Retina (tissue), 1 donor: ENCODE measurements around the gene AGAP2.

Experiments
- DNase-seq: peaks from one replicate; pipeline ENCODE4 v3.0.0-alpha.2; 2016

The AGAP2 gene

DNA sequence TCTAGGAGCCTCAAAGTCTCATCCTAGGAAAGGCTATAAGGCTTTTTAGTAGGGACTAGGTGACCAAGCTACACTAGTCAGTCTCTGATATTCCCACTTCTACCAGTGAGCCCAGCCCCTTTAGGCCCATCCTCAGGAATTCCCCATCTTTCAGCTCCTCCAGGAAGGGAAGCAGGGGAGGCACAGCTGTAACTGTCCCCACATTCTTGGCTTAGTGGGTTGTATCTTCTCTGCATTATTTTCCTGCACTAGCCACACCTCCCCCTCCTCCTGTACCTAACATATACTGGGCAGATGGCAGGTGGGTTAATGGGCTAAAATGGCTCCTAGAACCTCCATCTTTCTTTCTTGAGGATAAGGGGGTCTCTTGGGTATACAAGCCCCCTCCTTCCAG, 28.8 kb upstream of the AGAP2 start:
- no peak for DNase-seq

GRCh38 chr12:57766464-57767304, 28.1 kb upstream of the AGAP2 start, which contains the start of gene CYP27B1:
Gene CYP27B1 (minus strand): TSS chr12:57767078. CDS start chr12:57767041, 37 bp downstream.
- DNase-seq, result peak; percentile 50

- peak; percentile 37 for DNase-seq
Observed at GRCh38 chr12:57765698-57766463, 27.3 kb upstream of the AGAP2 start.

GRCh38 chr12:57765003-57765697, 26.6 kb upstream of the AGAP2 start:
- DNase-seq, result peak; percentile 73

GRCh38 chr12:57764662-57765002, 26.1 kb upstream of the AGAP2 start:
- no peak for DNase-seq

DNA sequence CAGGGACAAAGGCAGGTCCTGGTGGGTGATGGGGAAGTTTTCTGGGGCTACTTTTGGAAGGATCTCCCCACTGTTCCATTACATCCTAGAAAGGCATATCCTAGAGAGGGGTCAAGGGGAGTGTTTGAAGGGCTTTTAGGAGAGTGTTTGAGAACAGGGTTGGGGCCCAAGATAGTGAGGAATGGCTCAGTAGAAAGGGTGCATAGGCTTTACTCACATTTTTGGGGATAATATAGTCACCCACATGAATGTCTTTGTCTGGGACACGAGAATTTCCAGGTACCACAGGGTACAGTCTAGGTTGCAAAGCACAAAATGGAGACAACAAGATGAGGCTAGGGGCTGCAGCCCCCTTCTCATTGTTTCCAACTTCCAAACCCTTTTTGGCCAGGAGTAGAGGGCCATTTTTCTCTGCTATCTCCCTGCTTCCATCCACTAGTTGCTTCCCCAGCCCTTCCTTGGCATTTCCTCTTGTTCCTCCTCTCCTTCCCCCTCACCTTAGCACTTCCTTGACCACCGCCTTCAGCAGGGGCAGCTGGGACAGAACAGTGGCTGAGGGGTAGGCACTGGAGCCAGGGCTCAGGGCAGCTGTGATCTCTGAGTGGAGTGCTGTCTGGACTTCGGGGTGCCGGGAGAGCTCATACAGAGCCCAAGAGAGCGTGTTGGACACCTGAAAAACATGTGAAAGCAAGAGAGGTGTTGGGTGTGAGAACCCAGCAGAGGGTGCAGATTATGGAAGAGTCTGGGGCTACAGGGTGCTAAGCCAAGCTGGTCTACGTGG, 25.5 kb upstream of the AGAP2 start:
- no peak for DNase-seq

GRCh38 chr12:57762463-57762862, 23.9 kb upstream of the AGAP2 start:
- no peak for DNase-seq

GRCh38 chr12:57761391-57761998, 23.0 kb upstream of the AGAP2 start:
- DNase-seq, result no peak

DNA sequence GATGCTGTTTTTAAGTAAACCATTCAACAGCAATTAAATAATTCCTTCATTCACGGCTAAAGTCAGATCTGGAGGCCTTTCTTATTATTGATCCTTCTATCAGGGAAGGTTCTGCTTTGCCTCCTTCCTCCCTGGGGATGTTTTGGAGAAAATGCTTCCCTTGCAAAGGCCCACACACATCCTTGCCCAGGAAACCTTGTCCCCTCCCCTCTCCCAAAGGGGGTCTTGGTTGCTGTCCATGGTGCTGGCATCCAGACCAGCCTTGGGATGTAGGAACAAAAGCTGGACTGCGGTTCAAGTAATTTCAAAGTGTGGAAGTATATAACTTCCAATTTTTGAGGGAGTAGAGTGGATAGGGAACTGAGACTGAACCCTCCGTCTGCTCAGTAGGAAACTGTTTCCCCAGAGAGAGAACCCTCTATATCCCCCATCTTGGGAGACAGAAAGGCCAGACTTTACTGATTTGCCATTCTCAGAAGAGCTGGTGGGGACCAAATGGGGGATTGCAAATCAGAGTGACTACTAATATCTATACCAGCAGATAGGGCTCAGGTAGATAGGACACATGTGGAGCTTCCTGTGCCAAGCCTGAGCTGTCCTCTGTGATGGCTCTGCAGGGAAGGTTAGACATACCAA, 21.9 kb upstream of the AGAP2 start:
- DNase-seq, result no peak

DNA sequence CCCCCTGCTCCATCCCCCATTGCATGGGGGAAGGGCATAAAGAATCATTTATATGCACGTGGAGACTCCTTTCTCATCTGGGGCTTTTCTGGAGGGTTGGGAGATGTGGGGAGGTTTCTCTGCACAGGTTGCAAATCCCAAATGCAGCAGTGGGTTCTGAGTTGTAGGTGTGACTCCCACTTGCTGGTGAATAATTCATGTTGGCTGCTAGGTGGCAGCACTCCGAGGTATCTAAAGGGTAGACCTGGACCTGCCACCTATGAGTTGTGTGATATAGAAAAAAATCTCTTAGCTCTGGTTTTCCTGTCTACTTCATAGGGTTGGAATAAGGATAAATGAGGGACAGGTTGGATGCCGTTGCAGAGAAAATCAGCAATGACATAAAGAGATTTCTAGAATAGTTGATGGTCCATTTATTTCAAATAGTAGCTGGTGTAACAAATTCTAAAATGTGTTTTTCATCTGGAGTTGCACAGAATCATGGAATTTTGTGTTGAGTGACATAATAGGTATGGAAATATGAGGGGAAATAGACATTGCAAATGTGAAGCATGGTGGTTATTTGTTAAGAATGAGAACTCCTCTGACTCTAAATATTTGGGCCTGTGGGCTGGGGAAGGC, 20.9 kb upstream of the AGAP2 start:
- DNase-seq, result no peak

DNA sequence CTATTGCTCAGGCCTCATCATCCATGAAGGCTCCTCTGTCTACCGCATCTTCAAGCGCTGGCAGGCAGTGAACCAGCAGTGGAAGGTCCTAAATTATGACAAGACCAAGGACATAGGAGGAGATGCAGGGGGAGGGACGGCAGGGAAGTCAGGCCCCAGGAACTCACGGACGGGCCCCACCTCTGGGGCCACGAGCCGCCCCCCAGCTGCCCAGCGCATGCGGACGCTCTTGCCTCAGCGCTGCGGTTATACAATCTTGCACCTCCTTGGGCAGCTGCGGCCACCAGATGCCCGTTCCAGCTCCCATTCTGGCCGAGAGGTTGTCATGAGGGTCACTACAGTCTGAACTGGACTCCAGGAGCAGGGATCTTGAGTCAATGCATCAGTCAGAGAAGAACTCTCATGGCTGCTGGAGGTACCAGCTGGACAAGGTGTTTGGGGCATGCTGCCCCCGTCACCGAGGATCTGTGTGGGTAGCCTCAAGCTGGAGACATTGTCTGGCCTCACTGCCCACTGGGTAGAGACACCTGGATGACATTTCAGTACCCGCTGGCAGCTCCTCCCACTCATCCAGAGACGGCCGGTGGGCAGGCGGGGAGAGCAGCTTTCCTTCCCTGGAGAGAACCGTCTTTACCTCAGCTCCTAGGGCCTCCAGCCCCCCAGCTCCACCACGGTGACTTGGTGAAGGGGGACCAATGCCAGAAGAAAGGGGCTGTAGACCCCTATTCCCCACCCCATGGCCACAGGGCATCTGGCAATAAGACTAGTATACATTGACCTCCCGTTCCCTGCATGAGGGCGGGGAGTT, 20.2 kb upstream of the AGAP2 start:
- no peak for DNase-seq

- DNase-seq, result no peak
Observed at GRCh38 chr12:57757771-57758170, 19.2 kb upstream of the AGAP2 start.

GRCh38 chr12:57756406-57757341, 18.1 kb upstream of the AGAP2 start:
- DNase-seq, result peak; percentile 61

DNA sequence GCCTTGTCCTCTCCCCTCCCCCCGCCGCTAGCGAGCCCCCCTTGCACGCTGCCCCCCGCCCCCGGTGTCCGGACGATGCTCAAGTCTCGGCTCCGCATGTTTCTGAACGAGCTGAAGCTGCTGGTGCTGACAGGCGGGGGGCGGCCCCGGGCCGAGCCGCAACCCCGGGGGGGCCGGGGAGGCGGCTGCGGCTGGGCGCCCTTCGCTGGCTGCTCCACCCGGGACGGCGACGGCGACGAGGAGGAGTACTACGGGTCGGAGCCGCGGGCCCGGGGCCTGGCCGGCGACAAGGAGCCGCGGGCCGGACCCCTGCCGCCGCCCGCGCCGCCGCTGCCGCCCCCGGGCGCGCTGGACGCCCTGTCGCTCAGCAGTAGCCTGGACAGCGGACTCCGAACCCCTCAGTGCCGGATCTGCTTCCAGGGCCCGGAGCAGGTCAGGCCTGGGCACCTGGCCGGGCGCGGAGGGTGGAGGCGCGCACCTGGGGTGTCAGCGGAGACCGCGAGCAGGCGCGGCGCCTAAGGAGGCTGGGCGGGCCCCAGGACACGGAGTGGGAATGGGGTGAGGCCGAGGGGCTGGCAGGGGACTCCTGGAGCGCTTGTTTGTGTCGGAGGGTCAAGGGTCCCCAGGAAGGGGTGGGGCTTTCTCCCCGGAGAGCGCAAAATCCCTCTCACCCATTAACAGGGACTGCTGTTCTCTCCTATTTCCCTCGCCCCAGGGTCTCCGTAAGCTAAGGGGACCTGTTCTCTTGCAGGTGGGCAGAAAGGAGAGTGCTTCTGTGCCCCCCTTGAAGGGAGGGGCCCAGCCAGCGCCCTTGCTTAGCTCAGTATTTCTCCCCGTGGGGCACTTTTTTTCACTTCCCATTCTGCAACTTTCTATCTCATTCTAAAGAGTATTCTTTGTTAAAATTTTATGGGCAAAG, 17.2 kb upstream of the AGAP2 start:
- peak; percentile 57 for DNase-seq

DNA sequence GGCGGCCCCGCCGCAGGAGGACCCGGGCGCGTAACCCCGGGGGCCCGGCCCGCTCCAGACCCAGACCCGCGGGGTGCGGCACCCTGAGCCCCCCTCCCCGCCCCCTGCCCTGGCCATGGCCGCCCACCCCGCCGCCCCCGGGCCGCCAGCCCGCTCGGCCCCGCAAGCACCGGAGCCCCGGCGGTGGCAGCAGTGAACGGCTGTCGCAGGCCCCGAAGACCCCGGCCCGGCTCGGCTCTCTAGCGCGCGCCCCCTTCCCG, 16.6 kb upstream of the AGAP2 start:
- no peak for DNase-seq

GRCh38 chr12:57754411-57755193, 16.1 kb upstream of the AGAP2 start, which contains the start of gene MARCHF9:
Gene MARCHF9 (plus strand): TSS chr12:57755103. CDS start chr12:57755529, 426 bp downstream.
- peak; percentile 50 for DNase-seq

DNA sequence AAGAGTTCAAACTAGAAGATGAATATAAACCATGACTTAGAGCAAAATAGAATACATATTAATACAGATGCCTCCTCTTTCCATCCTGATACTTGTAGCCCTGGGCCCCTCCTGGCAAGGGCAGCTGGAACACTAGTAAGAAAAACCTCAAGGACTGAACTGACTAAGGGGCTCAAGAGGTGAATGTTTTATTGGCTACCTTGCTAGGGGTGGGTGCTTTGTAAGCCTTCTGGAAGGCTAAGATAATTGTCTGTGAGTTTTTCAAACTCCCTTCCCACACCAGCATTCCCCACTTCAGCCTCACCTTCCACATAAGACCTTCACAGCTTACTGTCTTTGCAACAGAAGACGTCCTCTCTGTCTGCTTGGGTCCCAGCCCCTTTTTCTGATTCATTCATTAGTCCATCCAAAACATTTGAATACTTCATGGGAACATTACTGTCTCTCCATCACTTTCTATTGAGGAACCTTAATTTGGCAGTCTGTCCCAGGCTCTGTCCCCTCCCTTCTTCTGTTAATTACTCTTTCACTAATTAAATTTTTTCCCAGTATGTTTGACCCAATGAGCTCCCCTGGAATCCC, 15.3 kb upstream of the AGAP2 start:
- no peak for DNase-seq
